ENCODE results near the gene NTM.

NTM gene

DNA sequence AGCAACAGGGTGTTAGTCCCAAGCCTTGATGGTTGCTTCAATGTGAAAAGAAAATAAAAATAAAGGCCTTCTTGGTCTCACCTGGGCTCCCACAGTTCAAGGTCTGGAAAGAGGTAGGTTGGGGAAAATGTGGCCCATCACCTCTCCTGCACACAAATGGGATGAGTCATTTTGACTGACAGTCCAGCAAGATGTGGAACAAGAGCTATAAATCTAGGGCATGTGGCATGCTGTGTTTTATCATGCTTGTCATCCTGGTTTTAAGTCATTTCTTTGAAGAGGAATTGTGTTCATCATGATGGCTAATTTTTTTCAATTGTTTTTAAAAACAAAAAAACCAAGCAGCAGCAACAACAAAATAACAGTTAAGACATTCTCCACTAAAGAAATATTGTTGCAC, 503.7 kb downstream of the NTM start:
- no peak for DNase-seq (ENCODE audit: low read depth in 1 of 2, low spot score in 1 of 2)
- no peak overlapping the region for H3K4me3 ChIP-seq (replicated peaks; ENCODE audit: insufficient read depth, low read length)
- no peak overlapping the region for H3K27ac ChIP-seq (replicated peaks)
- no peaks in the 10 kb centered on the region for H3K27me3 ChIP-seq (ENCODE audit: insufficient read depth, poor library complexity, severe bottlenecking)
- TF ChIP-seq REST (IDR thresholded peaks at IDR 0.05; ENCODE audit: insufficient replicate concordance, low read depth) (no peak), POLR2AphosphoS5 (IDR thresholded peaks at IDR 0.05; ENCODE audit: low read depth) (no peak), SPI1 (IDR thresholded peaks at IDR 0.05; ENCODE audit: borderline replicate concordance, low read depth) (no peak), GABPA (IDR thresholded peaks at IDR 0.05; ENCODE audit: low read depth) (no peak)
- TF ChIP-seq, protein P1, sequence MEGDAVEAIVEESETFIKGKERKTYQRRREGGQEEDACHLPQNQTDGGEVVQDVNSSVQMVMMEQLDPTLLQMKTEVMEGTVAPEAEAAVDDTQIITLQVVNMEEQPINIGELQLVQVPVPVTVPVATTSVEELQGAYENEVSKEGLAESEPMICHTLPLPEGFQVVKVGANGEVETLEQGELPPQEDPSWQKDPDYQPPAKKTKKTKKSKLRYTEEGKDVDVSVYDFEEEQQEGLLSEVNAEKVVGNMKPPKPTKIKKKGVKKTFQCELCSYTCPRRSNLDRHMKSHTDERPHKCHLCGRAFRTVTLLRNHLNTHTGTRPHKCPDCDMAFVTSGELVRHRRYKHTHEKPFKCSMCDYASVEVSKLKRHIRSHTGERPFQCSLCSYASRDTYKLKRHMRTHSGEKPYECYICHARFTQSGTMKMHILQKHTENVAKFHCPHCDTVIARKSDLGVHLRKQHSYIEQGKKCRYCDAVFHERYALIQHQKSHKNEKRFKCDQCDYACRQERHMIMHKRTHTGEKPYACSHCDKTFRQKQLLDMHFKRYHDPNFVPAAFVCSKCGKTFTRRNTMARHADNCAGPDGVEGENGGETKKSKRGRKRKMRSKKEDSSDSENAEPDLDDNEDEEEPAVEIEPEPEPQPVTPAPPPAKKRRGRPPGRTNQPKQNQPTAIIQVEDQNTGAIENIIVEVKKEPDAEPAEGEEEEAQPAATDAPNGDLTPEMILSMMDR (IDR thresholded peaks at IDR 0.05; ENCODE audit: insufficient read depth, low read length), result no peak

DNA sequence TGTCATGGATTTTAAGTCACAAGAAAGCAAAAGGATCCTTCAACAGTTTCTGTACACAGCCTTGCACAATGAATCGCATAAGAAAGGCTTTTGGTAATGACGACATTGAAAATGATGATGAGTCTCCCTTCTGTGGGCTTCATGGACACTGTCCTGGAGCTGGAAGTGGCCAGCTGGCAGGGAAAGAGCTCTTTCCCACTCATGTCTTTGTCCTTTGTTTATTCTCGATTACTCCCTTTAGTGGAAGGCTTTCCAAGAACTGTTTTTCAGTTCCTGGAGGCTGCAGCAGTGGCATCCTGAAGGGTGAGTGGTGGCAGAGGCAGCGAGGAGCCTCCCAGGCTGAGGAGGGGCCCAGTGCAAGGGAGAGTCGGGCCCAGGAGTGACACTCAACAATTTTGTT, 505.2 kb downstream of the NTM start:
- H3K27me3 ChIP-seq (ENCODE audit: insufficient read depth, poor library complexity, severe bottlenecking), result no peaks in the 10 kb centered on the region
- H3K4me3 ChIP-seq (replicated peaks; ENCODE audit: insufficient read depth, low read length), result no peak overlapping the region
- no peak for DNase-seq (ENCODE audit: low read depth in 1 of 2, low spot score in 1 of 2)
- no peak for TF ChIP-seq POLR2AphosphoS5 (IDR thresholded peaks at IDR 0.05; ENCODE audit: low read depth)
- TF ChIP-seq REST (IDR thresholded peaks at IDR 0.05; ENCODE audit: insufficient replicate concordance, low read depth), result no peak
- TF ChIP-seq SPI1 (IDR thresholded peaks at IDR 0.05; ENCODE audit: borderline replicate concordance, low read depth), result no peak
- H3K27ac ChIP-seq (replicated peaks), result no peak overlapping the region

DNA sequence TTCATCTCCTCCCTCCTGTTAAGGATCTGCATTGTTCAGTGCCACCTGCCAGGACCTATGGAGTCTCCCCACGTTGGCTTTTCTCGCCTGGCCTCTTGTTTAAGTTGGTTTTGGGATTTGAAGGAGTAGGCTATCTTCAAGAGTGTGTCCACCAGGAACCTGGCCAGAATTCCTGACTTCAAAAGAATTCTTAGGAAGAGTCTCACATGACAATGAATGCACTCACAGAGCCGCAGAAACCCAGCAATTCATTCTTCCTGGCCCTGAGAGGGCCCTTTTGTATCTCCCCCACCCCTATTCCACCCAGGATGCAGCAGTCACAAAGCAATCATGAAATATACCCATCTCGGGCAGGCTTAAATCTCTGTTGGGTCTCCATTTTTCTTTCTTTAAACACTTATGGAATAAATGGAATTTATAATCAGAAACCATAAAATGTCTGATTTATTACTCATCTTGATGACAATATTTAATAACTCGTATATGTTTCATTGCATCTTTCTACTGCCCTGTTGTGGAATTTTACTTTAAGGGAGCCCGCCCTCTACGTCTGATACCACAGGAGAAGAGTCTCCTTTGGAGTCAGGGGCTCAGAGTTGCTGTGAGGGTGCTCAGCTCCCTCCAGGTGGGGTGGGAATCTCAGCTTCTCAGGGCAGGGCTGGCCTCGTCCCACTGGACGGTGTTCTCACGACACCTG, 507.0 kb downstream of the NTM start:
- Histone ChIP-seq H3K27me3 (ENCODE audit: insufficient read depth, poor library complexity, severe bottlenecking) (no peaks in the 10 kb centered on the region), H3K27ac (replicated peaks) (no peak overlapping the region), H3K4me3 (replicated peaks; ENCODE audit: insufficient read depth, low read length) (no peak overlapping the region)
- DNase-seq (ENCODE audit: low read depth in 1 of 2, low spot score in 1 of 2), result no peak
- TF ChIP-seq SPI1 (IDR thresholded peaks at IDR 0.05; ENCODE audit: borderline replicate concordance, low read depth) (no peak), REST (IDR thresholded peaks at IDR 0.05; ENCODE audit: insufficient replicate concordance, low read depth) (no peak), GABPA (IDR thresholded peaks at IDR 0.05; ENCODE audit: low read depth) (no peak), POLR2AphosphoS5 (IDR thresholded peaks at IDR 0.05; ENCODE audit: low read depth) (no peak)
- TF ChIP-seq, protein P1 (IDR thresholded peaks at IDR 0.05; ENCODE audit: insufficient read depth, low read length), result no peak
